ENCODE results near the gene ATPAF1. TPM values are rescaled to one million over a fixed set of nuclear protein-coding genes. Genes with fewer than 3 reads are reported as not detected.

The ATPAF1 gene
- total RNA-seq, 1 donor from 2014 or later, result 67.8 TPM

GRCh38 chr1:46606255-46606965 lies 61.8 kb downstream of the ATPAF1 start:
- H3K27ac Mint-ChIP-seq (ENCODE audit: unreplicated experiment), result no peak overlapping the region
- DNase-seq (ENCODE audit: low read depth, low spot score), result no peak
- peak overlapping the region; percentile 18 for H3K4me3 Mint-ChIP-seq
- no peaks in the 10 kb centered on the region for H3K27me3 Mint-ChIP-seq (ENCODE audit: low read depth)
- H3K36me3 Mint-ChIP-seq (ENCODE audit: low read depth), result no peaks in the 10 kb centered on the region
- H3K9me3 Mint-ChIP-seq, result no peaks in the 10 kb centered on the region
- no peak for TF ChIP-seq CTCF (conservative IDR thresholded peaks at IDR 0.05)
- peaks cover 23% of the 10 kb centered on the region for H3K4me1 Mint-ChIP-seq

- H3K27me3 Mint-ChIP-seq (ENCODE audit: low read depth), result no peaks in the 10 kb centered on the region
- H3K27ac Mint-ChIP-seq (ENCODE audit: unreplicated experiment), result no peak overlapping the region
- no peak for DNase-seq (ENCODE audit: low read depth, low spot score)
- H3K4me3 Mint-ChIP-seq, result peak overlapping the region; percentile 95
- no peaks in the 10 kb centered on the region for H3K36me3 Mint-ChIP-seq (ENCODE audit: low read depth)
- no peak for TF ChIP-seq CTCF (conservative IDR thresholded peaks at IDR 0.05)
- H3K9me3 Mint-ChIP-seq, result no peaks in the 10 kb centered on the region
- H3K4me1 Mint-ChIP-seq, result peaks cover 23% of the 10 kb centered on the region
Observed at GRCh38 chr1:46605232-46605631, 62.9 kb downstream of the ATPAF1 start.

GRCh38 chr1:46603858-46604549 lies 64.2 kb downstream of the ATPAF1 start, which contains the start of gene MKNK1:
TSS of gene MKNK1 (minus strand) at chr1:46604268. CDS start at chr1:46583327, 20,941 bp downstream.
- TF ChIP-seq CTCF (conservative IDR thresholded peaks at IDR 0.05), result peak; percentile 48
- Mint-ChIP-seq H3K27ac (ENCODE audit: unreplicated experiment) (peak within 1 kb of the TSS; percentile 88), H3K4me3 (peak within 1 kb of the TSS; percentile 95), H3K36me3 (ENCODE audit: low read depth) (no peaks in the 10 kb centered on the region), H3K4me1 (peaks cover 23% of the 10 kb centered on the region), H3K9me3 (no peaks in the 10 kb centered on the region), H3K27me3 (ENCODE audit: low read depth) (no peaks in the 10 kb centered on the region)
- DNase-seq (ENCODE audit: low read depth, low spot score), result peak; percentile 97

- no peak overlapping the region for H3K27ac Mint-ChIP-seq (ENCODE audit: unreplicated experiment)
- H3K36me3 Mint-ChIP-seq (ENCODE audit: low read depth), result no peaks in the 10 kb centered on the region
- H3K27me3 Mint-ChIP-seq (ENCODE audit: low read depth), result no peaks in the 10 kb centered on the region
- no peak for TF ChIP-seq CTCF (conservative IDR thresholded peaks at IDR 0.05)
- H3K4me1 Mint-ChIP-seq, result peaks cover 23% of the 10 kb centered on the region
- DNase-seq (ENCODE audit: low read depth, low spot score), result no peak
- peak overlapping the region; percentile 95 for H3K4me3 Mint-ChIP-seq
- H3K9me3 Mint-ChIP-seq, result no peaks in the 10 kb centered on the region
Observed at GRCh38 chr1:46603481-46603857, 64.7 kb downstream of the ATPAF1 start.

- no peak overlapping the region for H3K27ac Mint-ChIP-seq (ENCODE audit: unreplicated experiment)
- no peaks in the 10 kb centered on the region for H3K36me3 Mint-ChIP-seq (ENCODE audit: low read depth)
- TF ChIP-seq CTCF (conservative IDR thresholded peaks at IDR 0.05), result no peak
- DNase-seq (ENCODE audit: low read depth, low spot score), result no peak
- peak overlapping the region; percentile 64 for H3K4me3 Mint-ChIP-seq
- H3K4me1 Mint-ChIP-seq, result peaks cover 23% of the 10 kb centered on the region
- H3K9me3 Mint-ChIP-seq, result no peaks in the 10 kb centered on the region
- H3K27me3 Mint-ChIP-seq (ENCODE audit: low read depth), result no peaks in the 10 kb centered on the region
Observed at GRCh38 chr1:46601257-46602007, 66.7 kb downstream of the ATPAF1 start.
